Neural cell (in vitro differentiated cells): Measurements from ENCODE around the gene RPS6KA1. TPM values are rescaled to one million over a fixed set of nuclear protein-coding genes. Genes with fewer than 3 reads are reported as not detected.

ENCODE experiments used
- H2AFZ ChIP-seq: fragments of 200-600, 300-800 bp; sonication (generic), shearing (Covaris generic); 2 replicates; pipeline ENCODE4 v1.6.0; 2014; ENCODE audit warnings: low read depth, mild to moderate bottlenecking, antibody characterized with exemption, low read length, moderate library complexity
- H3F3A ChIP-seq: fragments of 200-600 bp; shearing (Covaris generic); 2 replicates; pipeline ENCODE4 v1.6.1; 2016; ENCODE audit warnings: mild to moderate bottlenecking, moderate library complexity, mixed read lengths, antibody characterized with exemption, low read length; ENCODE audit not compliant: insufficient read depth, poor library complexity, severe bottlenecking
- H3K27ac ChIP-seq: fragments of 200-600, 300-800 bp; sonication (generic), shearing (Covaris generic); 2 replicates; pipeline ENCODE4 v1.5.1; 2014; ENCODE audit warnings: mild to moderate bottlenecking, low read length, moderate library complexity
- H3K27me3 ChIP-seq: fragments of 300-800, 200-600 bp; sonication (generic), shearing (Covaris generic); 2 replicates; pipeline ENCODE4 v1.6.0; 2014; ENCODE audit warnings: mild to moderate bottlenecking, low read depth, low read length, moderate library complexity; ENCODE audit not compliant: insufficient read depth
- H3K36me3 ChIP-seq: fragments of 300-800, 200-600 bp; sonication (generic), shearing (Covaris generic); 2 replicates; pipeline ENCODE4 v1.5.1; 2014; ENCODE audit warnings: mild to moderate bottlenecking, antibody characterized with exemption, low read length, moderate library complexity; ENCODE audit not compliant: insufficient read depth
- H3K4me2 ChIP-seq: fragments of 300-800, 200-600 bp; sonication (generic), shearing (Covaris generic); 2 replicates; pipeline ENCODE4 v1.6.0; 2014; ENCODE audit warnings: mild to moderate bottlenecking, low read length
- H3K4me3 ChIP-seq: fragments of 300-800, 200-600 bp; sonication (generic), shearing (Covaris generic); 2 replicates; pipeline ENCODE4 v1.5.1; 2014; ENCODE audit warnings: mild to moderate bottlenecking, low read length, moderate library complexity
- H3K79me2 ChIP-seq: fragments of 200-600 bp; shearing (Covaris generic); replicated peaks from 2 replicates; pipeline ENCODE4 v1.6.0; 2014; ENCODE audit warnings: mild to moderate bottlenecking, low read length, moderate library complexity; ENCODE audit not compliant: insufficient read depth
- H3K9ac ChIP-seq: fragments of 300-800, 200-600 bp; sonication (generic), shearing (Covaris generic); 2 replicates; pipeline ENCODE4 v1.6.1; 2016; ENCODE audit warnings: mild to moderate bottlenecking, low read length, mixed read lengths
- H3K9me2 ChIP-seq: fragments of 200-600 bp; shearing (Covaris generic); 2 replicates; pipeline ENCODE4 v1.6.1; 2016; ENCODE audit warnings: mild to moderate bottlenecking, low read length, mixed read lengths; ENCODE audit not compliant: insufficient read depth
- H3K9me3 ChIP-seq: fragments of 200-600, 300-800 bp; sonication (generic), shearing (Covaris generic); 2 replicates; pipeline ENCODE4 v1.6.1; 2016; ENCODE audit warnings: mild to moderate bottlenecking, mixed run types, low read length, moderate library complexity, mixed read lengths
- H4K20me1 ChIP-seq: fragments of 200-600 bp; shearing (Covaris generic); 2 replicates; pipeline ENCODE4 v1.6.1; 2016; ENCODE audit warnings: mild to moderate bottlenecking, mixed run types; ENCODE audit not compliant: insufficient read depth
- CTCF ChIP-seq: fragments of 450-650 bp; IDR thresholded peaks from 2 replicates; pipeline ENCODE4 v1.5.1; 2014; ENCODE audit warnings: antibody characterized with exemption, mild to moderate bottlenecking, moderate library complexity; ENCODE audit not compliant: poor library complexity, severe bottlenecking
- EP300 ChIP-seq: fragments of 450-650 bp; conservative IDR thresholded peaks from 2 replicates; pipeline ENCODE4 v1.6.1; 2014; ENCODE audit warnings: antibody characterized with exemption, mild to moderate bottlenecking, moderate library complexity; ENCODE audit not compliant: poor library complexity, severe bottlenecking
- EZH2 ChIP-seq: fragments of 200-600, 300-800 bp; shearing (Covaris generic), sonication (generic); IDR thresholded peaks from 2 replicates; pipeline ENCODE4 v1.6.1; 2014; ENCODE audit warnings: antibody characterized with exemption, low read length, borderline replicate concordance, mild to moderate bottlenecking; ENCODE audit not compliant: insufficient read depth, poor library complexity, severe bottlenecking
- MXI1 ChIP-seq: fragments of 450-650 bp; conservative IDR thresholded peaks from 2 replicates; pipeline ENCODE4 v1.6.1; 2014; ENCODE audit warnings: antibody characterized with exemption, mild to moderate bottlenecking; ENCODE audit not compliant: poor library complexity, severe bottlenecking
- POLR2AphosphoS5 ChIP-seq: IDR thresholded peaks from 2 replicates; pipeline ENCODE4 v1.6.1; 2012
- RAD21 ChIP-seq: fragments of 450-650 bp; conservative IDR thresholded peaks from 2 replicates; pipeline ENCODE4 v1.6.1; 2014; ENCODE audit warnings: antibody characterized with exemption, mild to moderate bottlenecking, moderate library complexity
- REST ChIP-seq: IDR thresholded peaks from 2 replicates; pipeline ENCODE4 v1.6.1; 2012; ENCODE audit warnings: borderline replicate concordance
- SMC3 ChIP-seq: fragments of 450-650 bp; conservative IDR thresholded peaks from 2 replicates; pipeline ENCODE4 v1.6.1; 2014; ENCODE audit warnings: antibody characterized with exemption, mild to moderate bottlenecking, moderate library complexity; ENCODE audit not compliant: poor library complexity
- TAF1 ChIP-seq: IDR thresholded peaks from 2 replicates; pipeline ENCODE4 v1.6.1; 2012; ENCODE audit warnings: low read depth
- polyA plus RNA-seq: library from polyadenylated mRNA; depleted of rRNA; stranded (reverse); fragments of >200 nt; gene quantifications from 2 replicates; pipeline ENCODE4 v1.2.3, GENCODE V29; 2014

Gene RPS6KA1
- polyA plus RNA-seq, 1 donor from 2014 or later = 4.9 TPM

- H3F3A ChIP-seq = no peaks in the 10 kb centered on the region
- H3K9ac ChIP-seq = no peak overlapping the region
- no peaks in the 10 kb centered on the region for H3K9me3 ChIP-seq
- no peak overlapping the region for H2AFZ ChIP-seq
- no peak overlapping the region for H3K27ac ChIP-seq
- TF ChIP-seq SMC3 = no peak
- no peak for TF ChIP-seq EZH2
- TF ChIP-seq EP300 = no peak
- TF ChIP-seq MXI1 = no peak
- no peak for TF ChIP-seq REST
- no peak for TF ChIP-seq POLR2AphosphoS5
- TF ChIP-seq CTCF = no peak
- TF ChIP-seq TAF1 = no peak
- TF ChIP-seq RAD21 = no peak
- H3K4me2 ChIP-seq = no peak overlapping the region
- H3K79me2 ChIP-seq = no peaks in the 10 kb centered on the region
- no peaks in the 10 kb centered on the region for H3K36me3 ChIP-seq
- H4K20me1 ChIP-seq = no peaks in the 10 kb centered on the region
- no peaks in the 10 kb centered on the region for H3K9me2 ChIP-seq
- H3K27me3 ChIP-seq = no peaks in the 10 kb centered on the region
- H3K4me3 ChIP-seq = no peak overlapping the region
These were observed 25.2 kb downstream of the RPS6KA1 start for GRCh38 chr1:26554781-26555180.

GRCh38 chr1:26555550-26555981 is 26.0 kb downstream of the RPS6KA1 start:
- TF ChIP-seq CTCF = no peak
- no peak for TF ChIP-seq TAF1
- Histone ChIP-seq H3K27me3 (no peaks in the 10 kb centered on the region), H3K79me2 (no peaks in the 10 kb centered on the region), H3K9me3 (no peaks in the 10 kb centered on the region), H4K20me1 (no peaks in the 10 kb centered on the region), H3K4me2 (no peak overlapping the region), H3F3A (no peaks in the 10 kb centered on the region), H3K27ac (no peak overlapping the region), H3K4me3 (no peak overlapping the region), H3K9me2 (no peaks in the 10 kb centered on the region), H3K36me3 (no peaks in the 10 kb centered on the region), H2AFZ (no peak overlapping the region), H3K9ac (no peak overlapping the region)
